GM21619 (cell line): Measurements from ENCODE around the gene RIPPLY3.

Experiments used
- ATAC-seq: cut with Tn5 transposase; IDR thresholded peaks from one replicate; pipeline ENCODE4 v1.9.1; 2021; ENCODE audit not compliant: unreplicated experiment

The RIPPLY3 gene

GRCh38 chr21:37006486-37007291 lies at the start of gene RIPPLY3:
Gene RIPPLY3, plus strand, starts transcription at chr21:37006702. Its CDS starts 71 bp downstream, at chr21:37006773.
- no peak for ATAC-seq

GRCh38 chr21:36959020-36959835 lies 47.3 kb upstream of the RIPPLY3 start:
- no peak for ATAC-seq

- ATAC-seq = no peak
Measured at GRCh38 chr21:36960676-36961284, 45.7 kb upstream of the RIPPLY3 start.

GRCh38 chr21:36962098-36962780 lies 44.3 kb upstream of the RIPPLY3 start:
- no peak for ATAC-seq

- no peak for ATAC-seq
Measured at GRCh38 chr21:36964398-36964797, 42.1 kb upstream of the RIPPLY3 start.

GRCh38 chr21:36964827-36965719 lies 41.4 kb upstream of the RIPPLY3 start:
- ATAC-seq = no peak

- ATAC-seq = no peak
Measured at GRCh38 chr21:36965720-36966065, 40.8 kb upstream of the RIPPLY3 start.

GRCh38 chr21:36966066-36966820 lies 40.3 kb upstream of the RIPPLY3 start, which contains the start of gene HLCS:
Gene HLCS, minus strand, starts transcription at chr21:36966669. Its CDS starts 31 bp downstream, at chr21:36966638.
- peak; percentile 73 for ATAC-seq

- peak; percentile 18 for ATAC-seq
Measured at GRCh38 chr21:36966821-36967768, 39.4 kb upstream of the RIPPLY3 start.

GRCh38 chr21:36968414-36968813 lies 38.1 kb upstream of the RIPPLY3 start:
- ATAC-seq = no peak

GRCh38 chr21:36968976-36969375 lies 37.5 kb upstream of the RIPPLY3 start:
- ATAC-seq = no peak

- ATAC-seq = no peak
Measured at GRCh38 chr21:36973986-36974850, 32.3 kb upstream of the RIPPLY3 start.

GRCh38 chr21:36974851-36975192 lies 31.7 kb upstream of the RIPPLY3 start:
- ATAC-seq = no peak

- no peak for ATAC-seq
Measured at GRCh38 chr21:36976228-36976861, 30.2 kb upstream of the RIPPLY3 start.

GRCh38 chr21:36976882-36977651 lies 29.4 kb upstream of the RIPPLY3 start:
- ATAC-seq = peak; percentile 72
